ENCODE results near the gene CYFIP1.

The CYFIP1 gene

GRCh38 chr15:22889146-22889818 is 90.9 kb downstream of the CYFIP1 start:
- no peak for DNase-seq (ENCODE audit: low read depth)

GRCh38 chr15:22888120-22888859 is 91.9 kb downstream of the CYFIP1 start:
- peak; percentile 68 for DNase-seq (ENCODE audit: low read depth)

GRCh38 chr15:22887157-22887951 is 92.8 kb downstream of the CYFIP1 start:
- DNase-seq (ENCODE audit: low read depth) = peak; percentile 41

GRCh38 chr15:22885120-22885519 is 95.0 kb downstream of the CYFIP1 start:
- no peak for DNase-seq (ENCODE audit: low read depth)

GRCh38 chr15:22884344-22884743 is 95.8 kb downstream of the CYFIP1 start:
- DNase-seq (ENCODE audit: low read depth) = no peak

- no peak for DNase-seq (ENCODE audit: low read depth)
Measured at GRCh38 chr15:22883196-22883595, 97.0 kb downstream of the CYFIP1 start.

- DNase-seq (ENCODE audit: low read depth) = no peak
Measured at GRCh38 chr15:22881739-22882440, 98.3 kb downstream of the CYFIP1 start.

GRCh38 chr15:22880981-22881738 is 99.0 kb downstream of the CYFIP1 start:
- DNase-seq (ENCODE audit: low read depth) = no peak

- DNase-seq (ENCODE audit: low read depth) = no peak
Measured at GRCh38 chr15:22880068-22880980, 99.8 kb downstream of the CYFIP1 start.

GRCh38 chr15:22878103-22878502 is 102.1 kb downstream of the CYFIP1 start:
- DNase-seq (ENCODE audit: low read depth) = no peak

- no peak for DNase-seq (ENCODE audit: low read depth)
Measured at GRCh38 chr15:22877607-22878006, 102.6 kb downstream of the CYFIP1 start.

GRCh38 chr15:22877117-22877516 is 103.1 kb downstream of the CYFIP1 start:
- DNase-seq (ENCODE audit: low read depth) = no peak

- DNase-seq (ENCODE audit: low read depth) = no peak
Measured at GRCh38 chr15:22874966-22875365, 105.2 kb downstream of the CYFIP1 start.

- no peak for DNase-seq (ENCODE audit: low read depth)
Measured at GRCh38 chr15:22874256-22874655, 105.9 kb downstream of the CYFIP1 start.

- DNase-seq (ENCODE audit: low read depth) = no peak
Measured at GRCh38 chr15:22873841-22874240, 106.3 kb downstream of the CYFIP1 start.

- peak; percentile 58 for DNase-seq (ENCODE audit: low read depth)
Measured at GRCh38 chr15:22872936-22873701, 107.0 kb downstream of the CYFIP1 start.

GRCh38 chr15:22871481-22872086 is 108.6 kb downstream of the CYFIP1 start:
- no peak for DNase-seq (ENCODE audit: low read depth)

- DNase-seq (ENCODE audit: low read depth) = no peak
Measured at GRCh38 chr15:22870865-22871264, 109.3 kb downstream of the CYFIP1 start.

- no peak for DNase-seq (ENCODE audit: low read depth)
Measured at GRCh38 chr15:22869856-22870255, 110.3 kb downstream of the CYFIP1 start.
